Natural killer cell treated with Interleukin-12 subunit alpha and Interleukin-12 subunit beta and Interleukin-15 and Interleukin-18, amount 100 ng/mL, for 72 hours (primary cell): ENCODE results near the gene PARL. TPM values are rescaled to one million over a fixed set of nuclear protein-coding genes. Genes with fewer than 3 reads are reported as not detected.

Experiments
- ATAC-seq, 2 donors: fragments of 150-1000 bp; cut with Tn5 transposase in 1 of 2; sonication (Bioruptor Pico), chemical (Tn5 transposase) in 1 of 2; 2 replicates each; pipeline ENCODE4 v1.10.0; 2021
- DNase-seq: peaks from one replicate; pipeline ENCODE4 v3.0.0; 2022; ENCODE audit warnings: low spot score
- H3K27ac Mint-ChIP-seq, 2 donors: 1 replicate in 1 of 2; 2 replicates in 1 of 2; pipeline ENCODE4 v1.8.0; 2022; ENCODE audit warnings: mixed read lengths in 2 of 2, mild to moderate bottlenecking in 1 of 2, moderate library complexity in 1 of 2
- H3K27me3 Mint-ChIP-seq, 2 donors: 1 replicate in 1 of 2; 2 replicates in 1 of 2; pipeline ENCODE4 v1.8.0; 2022; ENCODE audit warnings: mixed read lengths in 2 of 2
- H3K36me3 Mint-ChIP-seq: one replicate; pipeline ENCODE4 v1.8.0; 2022; ENCODE audit warnings: mixed read lengths
- H3K4me1 Mint-ChIP-seq, 2 donors: 1 replicate in 1 of 2; 2 replicates in 1 of 2; pipeline ENCODE4 v1.8.0; 2022; ENCODE audit warnings: low read depth in 2 of 2, mixed read lengths in 2 of 2, mild to moderate bottlenecking in 1 of 2
- H3K4me3 Mint-ChIP-seq: one replicate; pipeline ENCODE4 v1.8.0; 2022; ENCODE audit warnings: mixed read lengths
- H3K9me3 Mint-ChIP-seq: 2 replicates; pipeline ENCODE4 v1.8.0; 2022; ENCODE audit warnings: mixed read lengths
- total RNA-seq, 2 donors: library from RNA; stranded (reverse); gene quantifications; one replicate each; pipeline ENCODE4 v1.2.3, GENCODE V29; 2022

Gene PARL
- total RNA-seq, 2 donors from 2014 or later, result 79.3 to 98.7 TPM

DNA sequence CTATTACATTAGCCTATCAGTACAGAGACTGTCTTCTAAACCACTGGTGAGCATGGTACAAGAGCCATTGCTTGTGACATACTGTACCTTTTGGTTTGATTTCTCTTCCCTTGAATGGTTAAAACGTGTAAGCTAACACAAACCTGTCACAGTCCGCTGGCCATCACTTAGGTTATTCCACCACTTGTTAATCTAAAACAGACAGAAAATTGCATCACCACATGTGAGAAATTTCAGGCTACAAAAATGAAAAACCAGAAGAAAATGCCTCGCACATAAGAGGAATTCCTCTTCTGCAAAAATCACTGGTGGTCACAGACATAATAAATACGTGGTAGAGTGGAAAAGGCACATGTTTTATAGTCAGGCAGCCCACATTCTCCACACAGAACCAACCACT, 22.1 kb downstream of the PARL start:
- no peak for DNase-seq
- no peaks in the 10 kb centered on the region for H3K4me1 Mint-ChIP-seq
- no peak for ATAC-seq
- peaks cover 22% of the 10 kb centered on the region for H3K36me3 Mint-ChIP-seq
- no peaks in the 10 kb centered on the region for H3K27me3 Mint-ChIP-seq
- H3K4me3 Mint-ChIP-seq, result no peak overlapping the region
- H3K27ac Mint-ChIP-seq, result no peak overlapping the region
- no peaks in the 10 kb centered on the region for H3K9me3 Mint-ChIP-seq

DNA sequence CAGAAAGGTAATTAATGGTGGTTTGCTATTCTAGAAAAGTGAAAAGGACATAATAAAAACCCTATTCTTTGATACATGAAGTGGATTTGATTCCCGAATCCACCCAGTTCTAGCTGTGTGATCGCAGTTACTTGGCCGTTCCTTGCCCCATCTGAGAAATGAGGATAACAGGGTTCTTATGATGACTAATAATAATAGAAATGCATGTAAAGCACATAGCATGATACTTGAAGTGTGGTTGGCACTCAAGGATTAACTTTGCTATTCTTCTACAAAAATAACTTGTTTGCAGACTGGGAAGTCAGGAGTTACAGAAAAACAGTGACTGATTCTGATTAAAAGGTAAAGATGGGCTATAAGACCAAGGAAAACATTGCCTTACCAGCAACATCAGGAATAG, 26.8 kb downstream of the PARL start:
- H3K4me1 Mint-ChIP-seq, result no peaks in the 10 kb centered on the region
- ATAC-seq, result no peak
- DNase-seq, result no peak
- no peak overlapping the region for H3K27ac Mint-ChIP-seq
- no peaks in the 10 kb centered on the region for H3K9me3 Mint-ChIP-seq
- H3K27me3 Mint-ChIP-seq, result no peaks in the 10 kb centered on the region
- H3K36me3 Mint-ChIP-seq, result peaks cover 22% of the 10 kb centered on the region
- H3K4me3 Mint-ChIP-seq, result no peak overlapping the region

DNA sequence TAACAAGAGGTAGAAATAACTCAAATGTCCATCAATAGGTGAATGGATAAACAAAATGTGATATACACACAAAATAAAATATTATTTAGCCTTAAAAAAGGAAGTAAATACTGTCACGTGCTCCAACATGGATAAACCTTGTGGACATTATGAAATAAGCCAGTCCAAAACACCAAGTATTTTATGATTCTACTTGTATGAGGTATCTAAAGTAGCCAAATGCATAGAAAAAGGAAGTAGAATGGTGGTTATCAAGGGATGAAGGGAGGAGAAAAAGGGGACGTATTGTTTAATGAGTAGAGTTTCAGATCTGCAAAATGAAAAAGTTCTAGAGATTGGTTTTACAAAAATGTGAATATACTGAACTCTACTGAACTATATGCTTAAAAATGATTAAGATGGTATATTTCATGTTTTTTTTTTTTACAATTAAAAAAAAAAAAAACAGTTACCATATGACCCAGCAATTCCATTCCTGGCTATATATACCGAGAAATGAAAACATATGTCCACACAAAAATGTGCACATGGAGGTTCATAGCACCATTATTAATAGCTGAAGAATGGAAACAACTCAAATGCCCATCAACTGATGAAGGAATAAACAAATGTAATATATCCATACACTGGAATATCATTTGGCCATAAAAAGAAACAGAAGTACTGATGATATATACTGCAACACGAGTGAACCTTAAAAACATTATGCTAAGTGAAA, 30.2 kb downstream of the PARL start:
- no peak for DNase-seq
- Mint-ChIP-seq H3K36me3 (peaks cover 6% of the 10 kb centered on the region), H3K27ac (no peak overlapping the region), H3K27me3 (no peaks in the 10 kb centered on the region), H3K9me3 (no peaks in the 10 kb centered on the region), H3K4me3 (no peak overlapping the region), H3K4me1 (no peaks in the 10 kb centered on the region)
- no peak for ATAC-seq

DNA sequence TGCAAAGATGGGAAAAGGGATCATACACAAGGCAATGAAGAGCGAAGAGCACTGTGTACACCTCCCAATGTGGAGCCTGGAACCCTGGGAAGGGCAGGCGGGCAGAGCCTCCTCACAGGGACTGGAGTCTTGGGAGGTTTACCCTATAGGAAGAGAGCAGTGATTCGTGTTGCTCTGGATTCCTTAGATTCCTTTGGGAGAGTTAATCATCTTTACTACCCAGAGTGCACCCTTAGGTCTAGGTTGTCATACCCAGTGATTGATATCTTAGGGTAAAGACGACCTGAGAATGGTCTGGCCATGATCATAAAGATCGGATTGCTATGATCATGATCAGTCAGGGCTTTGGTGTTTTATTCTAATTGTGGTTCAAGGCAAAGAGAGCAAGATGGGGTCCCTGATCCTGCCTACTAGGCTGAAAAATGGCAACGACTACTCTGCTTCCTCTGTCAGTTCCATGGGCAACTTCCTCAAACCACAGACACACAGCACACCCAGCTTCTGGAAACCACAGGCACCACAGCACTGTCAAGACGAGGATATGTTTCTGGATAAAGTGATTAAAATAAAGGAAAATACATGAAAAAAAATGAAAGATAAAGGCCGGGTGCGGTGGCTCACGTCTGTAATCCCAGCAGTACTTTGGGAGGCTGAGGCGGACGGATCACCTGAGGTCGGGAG, 38.9 kb downstream of the PARL start:
- no peak for DNase-seq
- ATAC-seq, result no peak
- Mint-ChIP-seq H3K4me1 (no peaks in the 10 kb centered on the region), H3K4me3 (no peak overlapping the region), H3K36me3 (peaks cover 14% of the 10 kb centered on the region), H3K9me3 (no peaks in the 10 kb centered on the region), H3K27ac (no peak overlapping the region), H3K27me3 (no peaks in the 10 kb centered on the region)

DNA sequence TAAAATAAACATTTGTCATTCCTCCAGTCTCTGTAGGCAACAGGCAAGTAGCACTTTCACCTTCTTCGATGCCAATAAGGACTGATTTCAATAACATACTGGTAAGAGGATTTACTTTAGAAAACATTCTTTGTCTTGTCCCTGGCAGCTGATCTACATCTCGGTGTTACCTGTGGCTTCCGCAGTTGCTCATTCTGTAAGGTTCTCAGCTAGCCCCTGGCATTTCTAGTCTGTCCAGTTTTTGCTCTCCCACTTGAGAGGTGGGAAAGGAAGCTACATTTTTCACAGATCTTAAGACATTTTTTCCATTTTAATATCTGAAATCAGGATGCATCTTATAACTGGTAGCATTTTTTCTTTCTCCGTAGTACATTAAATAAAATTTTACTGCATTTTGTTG, 39.6 kb downstream of the PARL start:
- H3K4me1 Mint-ChIP-seq, result no peaks in the 10 kb centered on the region

DNA sequence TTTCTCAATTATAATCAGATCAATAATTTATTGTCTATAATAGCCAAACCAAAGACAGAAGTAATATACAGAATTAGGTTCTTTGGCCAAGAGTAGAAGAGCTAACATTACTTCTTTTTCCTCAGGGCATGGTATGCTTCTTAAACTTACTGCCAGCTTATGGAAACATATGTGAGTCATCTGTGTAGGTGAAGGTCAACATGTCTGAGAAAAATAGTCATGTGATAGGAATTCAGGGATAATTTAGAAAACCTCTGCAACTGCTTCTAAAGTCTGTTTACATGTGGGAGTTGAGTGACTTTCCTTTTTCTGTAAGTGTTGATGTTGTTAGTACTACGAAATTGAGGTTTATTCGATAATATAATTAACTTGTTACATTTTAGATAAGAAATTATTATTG, 40.1 kb downstream of the PARL start:
- DNase-seq (no peak), ATAC-seq (no peak)
- Mint-ChIP-seq H3K9me3 (no peaks in the 10 kb centered on the region), H3K27me3 (no peaks in the 10 kb centered on the region), H3K4me1 (no peaks in the 10 kb centered on the region), H3K27ac (no peak overlapping the region), H3K36me3 (peaks cover 19% of the 10 kb centered on the region), H3K4me3 (no peak overlapping the region)

More for the DNA sequence above, 39.6 kb downstream of the PARL start:
- H3K9me3 Mint-ChIP-seq, result no peaks in the 10 kb centered on the region
- H3K36me3 Mint-ChIP-seq, result peaks cover 16% of the 10 kb centered on the region
- no peak for ATAC-seq
- H3K27me3 Mint-ChIP-seq, result no peaks in the 10 kb centered on the region
- no peak for DNase-seq
- H3K27ac Mint-ChIP-seq, result no peak overlapping the region
- H3K4me3 Mint-ChIP-seq, result no peak overlapping the region

DNA sequence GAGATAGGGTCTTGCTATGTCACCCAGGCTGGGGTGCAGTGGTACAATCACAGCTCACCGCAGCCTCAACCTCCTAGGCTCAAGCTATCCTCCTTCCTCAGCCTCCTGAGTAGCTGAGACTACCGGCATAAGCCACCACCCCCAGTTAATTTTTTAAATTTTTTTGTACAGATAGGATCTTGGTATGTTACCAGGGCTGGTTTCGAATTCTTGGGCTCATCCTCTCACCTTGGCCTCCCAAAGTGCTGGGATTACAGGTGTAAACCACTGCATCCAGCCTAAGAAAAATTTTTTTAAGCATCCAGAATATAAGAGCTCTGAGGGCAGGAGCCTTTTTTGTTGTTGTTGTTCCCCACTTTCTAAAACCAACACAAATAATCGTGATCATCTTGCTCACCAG, 44.9 kb downstream of the PARL start:
- DNase-seq, result no peak
- no peak overlapping the region for H3K27ac Mint-ChIP-seq
- peaks cover 10% of the 10 kb centered on the region for H3K36me3 Mint-ChIP-seq
- H3K27me3 Mint-ChIP-seq, result no peaks in the 10 kb centered on the region
- no peak overlapping the region for H3K4me3 Mint-ChIP-seq
- H3K4me1 Mint-ChIP-seq, result no peaks in the 10 kb centered on the region
- no peaks in the 10 kb centered on the region for H3K9me3 Mint-ChIP-seq
- ATAC-seq, result no peak

DNA sequence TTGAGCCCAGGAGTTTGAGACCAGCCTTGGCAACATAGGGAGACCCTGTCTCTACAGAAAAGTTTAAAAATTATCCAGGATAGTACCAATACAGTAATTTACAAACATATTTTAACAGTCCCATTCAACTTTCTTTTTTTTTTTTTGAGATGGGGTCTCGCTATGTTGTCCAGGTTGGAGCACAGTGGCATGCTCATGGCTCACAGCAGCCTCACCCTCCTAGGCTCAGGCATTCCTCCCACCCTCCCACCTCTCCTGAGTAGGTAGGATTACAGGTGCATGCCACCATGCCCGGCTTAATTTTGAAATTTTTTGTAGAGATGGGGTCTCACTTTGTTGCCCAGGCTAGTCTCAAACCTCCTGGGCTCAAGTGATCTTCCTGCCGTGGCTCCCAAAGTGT, 46.8 kb downstream of the PARL start:
- peaks cover 10% of the 10 kb centered on the region for H3K36me3 Mint-ChIP-seq
- no peak overlapping the region for H3K4me3 Mint-ChIP-seq
- ATAC-seq (no peak), DNase-seq (no peak)
- H3K4me1 Mint-ChIP-seq, result no peaks in the 10 kb centered on the region
- H3K27me3 Mint-ChIP-seq, result no peaks in the 10 kb centered on the region
- no peak overlapping the region for H3K27ac Mint-ChIP-seq
- H3K9me3 Mint-ChIP-seq, result no peaks in the 10 kb centered on the region

DNA sequence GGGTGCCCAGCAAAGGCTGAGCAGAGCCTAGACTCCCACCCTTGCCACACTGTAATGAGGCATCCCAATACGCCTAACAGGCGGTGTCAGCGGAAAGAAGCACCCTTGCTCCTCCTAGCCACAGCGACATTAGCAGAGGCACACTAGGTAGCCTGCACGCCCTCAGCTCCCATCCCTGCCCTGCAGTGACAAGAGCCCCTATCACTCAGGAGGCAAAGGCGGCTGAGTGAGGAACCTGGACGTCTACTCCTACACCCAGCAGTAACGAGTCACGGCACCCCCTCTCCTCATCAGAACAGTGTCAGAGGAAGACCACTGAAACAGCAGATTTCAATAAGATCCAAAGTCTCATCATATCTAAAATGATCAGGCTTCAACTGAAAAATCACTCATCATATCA, 47.3 kb downstream of the PARL start:
- Mint-ChIP-seq H3K9me3 (no peaks in the 10 kb centered on the region), H3K27me3 (no peaks in the 10 kb centered on the region), H3K36me3 (peaks cover 10% of the 10 kb centered on the region), H3K4me3 (no peak overlapping the region), H3K4me1 (no peaks in the 10 kb centered on the region), H3K27ac (no peak overlapping the region)
- DNase-seq (no peak), ATAC-seq (peak in 1 of 2 donors; percentile 48)

DNA sequence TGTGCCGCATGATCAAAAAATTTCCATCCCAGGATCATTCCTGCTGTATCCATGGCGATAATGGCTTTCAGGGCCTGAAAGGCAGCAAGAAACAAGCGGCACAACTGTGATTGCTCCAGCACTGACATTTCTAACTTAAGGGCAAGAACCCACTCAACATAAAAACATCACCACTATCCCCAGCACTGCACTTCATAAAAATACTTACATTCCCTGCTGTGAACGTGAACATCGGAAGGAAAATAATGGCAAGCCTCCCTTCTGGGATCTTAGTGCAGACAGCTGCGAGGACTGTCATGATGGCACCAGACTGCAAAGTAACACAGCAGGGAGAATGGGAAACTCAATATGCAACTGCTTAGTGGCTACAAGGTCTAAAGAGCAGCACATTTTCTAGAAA, 51.2 kb downstream of the PARL start:
- no peaks in the 10 kb centered on the region for H3K36me3 Mint-ChIP-seq
- ATAC-seq (no peak), DNase-seq (no peak)
- no peaks in the 10 kb centered on the region for H3K27me3 Mint-ChIP-seq
- H3K4me3 Mint-ChIP-seq, result no peak overlapping the region
- no peaks in the 10 kb centered on the region for H3K9me3 Mint-ChIP-seq
- no peak overlapping the region for H3K27ac Mint-ChIP-seq
- H3K4me1 Mint-ChIP-seq, result no peaks in the 10 kb centered on the region

DNA sequence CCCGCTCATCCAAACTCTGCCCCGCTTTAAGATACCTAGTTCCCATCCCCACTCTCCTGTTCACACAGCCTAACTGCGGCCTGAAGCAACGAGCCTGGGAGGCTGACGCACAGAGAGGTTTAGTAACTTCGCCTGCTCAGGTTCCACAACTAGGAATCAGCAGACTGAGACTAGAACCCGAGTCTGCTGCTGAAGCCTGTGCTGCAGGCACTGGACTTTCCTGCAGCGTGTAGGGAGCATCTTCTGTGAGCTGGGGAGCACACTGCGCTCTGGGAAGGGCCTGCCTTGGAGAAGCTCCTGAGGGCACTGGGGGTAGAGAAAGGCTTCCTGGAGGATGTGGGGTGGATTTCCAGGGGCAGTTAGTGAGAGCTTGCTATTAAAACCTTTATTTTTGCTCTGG, 54.5 kb downstream of the PARL start:
- no peaks in the 10 kb centered on the region for H3K27me3 Mint-ChIP-seq
- no peak overlapping the region for H3K4me3 Mint-ChIP-seq
- H3K9me3 Mint-ChIP-seq, result no peaks in the 10 kb centered on the region
- peaks cover 0 to 4% of the 10 kb centered on the region in 2 donors for H3K4me1 Mint-ChIP-seq
- no peaks in the 10 kb centered on the region for H3K36me3 Mint-ChIP-seq
- ATAC-seq (no peak), DNase-seq (no peak)
- no peak overlapping the region for H3K27ac Mint-ChIP-seq

DNA sequence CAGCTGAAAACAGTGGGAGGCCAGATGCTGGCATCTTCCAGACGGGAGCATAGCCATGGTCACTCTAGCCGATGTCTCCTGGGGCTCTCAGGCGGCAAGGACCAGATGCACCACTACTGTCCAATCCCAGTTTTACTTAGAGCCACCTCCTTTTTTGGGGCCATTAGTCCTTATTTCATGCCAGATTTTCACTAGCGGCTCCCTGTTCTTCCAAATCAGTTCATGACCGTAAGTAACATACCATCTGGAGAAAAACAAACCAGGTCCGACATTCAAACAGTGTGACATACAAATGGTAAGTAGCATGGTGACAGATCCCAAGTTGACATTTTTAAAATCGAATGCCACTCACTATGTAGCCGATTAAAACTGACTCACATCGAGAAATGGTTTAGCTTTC, 55.2 kb downstream of the PARL start:
- no peaks in the 10 kb centered on the region for H3K27me3 Mint-ChIP-seq
- H3K4me3 Mint-ChIP-seq, result no peak overlapping the region
- no peak for DNase-seq
- peaks cover 1 to 5% of the 10 kb centered on the region in 2 donors for H3K4me1 Mint-ChIP-seq
- ATAC-seq, result no peak
- no peaks in the 10 kb centered on the region for H3K9me3 Mint-ChIP-seq
- no peaks in the 10 kb centered on the region for H3K36me3 Mint-ChIP-seq
- peak overlapping the region in 1 of 2 donors; percentile 21 for H3K27ac Mint-ChIP-seq

DNA sequence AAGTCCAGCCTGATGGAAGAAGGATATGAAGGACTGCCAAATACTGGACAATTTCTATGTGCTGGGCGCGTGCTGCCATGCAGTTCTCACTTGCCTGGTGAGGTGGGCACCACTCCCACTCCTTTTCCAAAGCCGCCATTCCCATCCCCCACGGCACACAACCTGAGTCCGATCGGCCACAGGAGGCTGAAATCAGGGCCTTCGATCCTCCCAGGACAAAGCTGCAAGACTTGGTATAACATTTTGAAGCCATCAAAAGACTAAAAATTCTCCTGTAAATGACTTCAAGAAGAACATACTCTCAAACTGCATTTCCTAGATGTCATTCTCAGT, 56.2 kb downstream of the PARL start:
- H3K9me3 Mint-ChIP-seq, result no peaks in the 10 kb centered on the region
- no peaks in the 10 kb centered on the region for H3K27me3 Mint-ChIP-seq
- peaks cover 9 to 13% of the 10 kb centered on the region in 2 donors for H3K4me1 Mint-ChIP-seq
- ATAC-seq (no peak), DNase-seq (no peak)
- H3K4me3 Mint-ChIP-seq, result no peak overlapping the region
- no peaks in the 10 kb centered on the region for H3K36me3 Mint-ChIP-seq
- no peak overlapping the region for H3K27ac Mint-ChIP-seq

DNA sequence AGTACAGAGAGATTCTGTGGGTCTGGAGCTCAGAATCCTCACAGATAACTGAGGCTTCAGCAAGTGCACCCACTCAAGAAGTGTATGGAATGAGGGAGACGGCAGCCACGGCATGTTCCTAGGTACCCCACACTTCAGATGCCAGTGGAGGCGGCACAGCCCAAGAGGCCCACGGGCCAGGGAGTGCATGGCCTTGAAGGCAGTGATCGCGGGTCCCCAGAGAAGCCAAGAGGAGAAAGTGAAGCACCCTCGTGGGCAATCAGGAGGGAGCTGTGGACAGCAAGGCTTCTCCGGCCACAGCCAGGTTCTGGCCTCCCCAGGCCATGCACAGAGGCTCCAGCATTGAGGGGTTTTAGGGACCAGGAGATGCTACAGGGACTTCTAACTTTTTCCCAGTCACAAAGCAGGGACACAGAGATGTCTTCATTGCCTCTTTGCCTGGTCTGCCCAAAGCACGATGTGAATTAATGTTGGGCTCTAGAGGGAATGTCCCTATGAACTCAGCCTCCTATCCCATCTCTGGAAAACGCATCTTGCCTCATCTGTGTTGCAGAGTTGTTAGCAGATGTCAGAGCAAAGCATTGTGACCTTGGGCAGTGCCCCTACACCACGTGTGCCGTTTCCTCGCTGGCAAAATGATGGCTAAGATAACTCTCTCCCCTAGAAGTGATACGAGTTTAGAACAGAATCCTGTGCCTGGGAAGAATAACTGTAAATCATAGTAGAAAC, 56.7 kb downstream of the PARL start:
- ATAC-seq, result no peak
- peaks cover 9 to 13% of the 10 kb centered on the region in 2 donors for H3K4me1 Mint-ChIP-seq
- H3K36me3 Mint-ChIP-seq, result no peaks in the 10 kb centered on the region
- H3K9me3 Mint-ChIP-seq, result no peaks in the 10 kb centered on the region
- no peak for DNase-seq
- no peaks in the 10 kb centered on the region for H3K27me3 Mint-ChIP-seq
- no peak overlapping the region for H3K4me3 Mint-ChIP-seq
- no peak overlapping the region for H3K27ac Mint-ChIP-seq
